Subcutaneous abdominal adipose tissue (tissue), 5 donors: ENCODE data around the gene GALNT9.
"Not testable (repeated sequence)": the region's sequence is repeated elsewhere in the genome, so short reads cannot be mapped to it uniquely, and the experiment has no call there.

Experiments used
- H3K27ac ChIP-seq: one replicate; pipeline ENCODE4 v1.7.0; 2013; ENCODE audit warnings: low read depth, mild to moderate bottlenecking, inconsistent platforms, low read length, moderate library complexity
- H3K27me3 ChIP-seq, 5 donors: one replicate each; pipeline ENCODE4 v1.7.0; 2013; ENCODE audit warnings: low read length in 5 of 5, inconsistent platforms in 1 of 5; ENCODE audit not compliant: control insufficient read depth in 5 of 5, insufficient read depth in 4 of 5
- H3K36me3 ChIP-seq, 5 donors: one replicate each; pipeline ENCODE4 v1.7.0; 2013; ENCODE audit warnings: low read length in 5 of 5; ENCODE audit not compliant: control insufficient read depth in 5 of 5, insufficient read depth in 5 of 5
- H3K4me1 ChIP-seq, 5 donors: one replicate each; pipeline ENCODE4 v1.7.0; 2013; ENCODE audit warnings: low read length in 5 of 5, mild to moderate bottlenecking in 3 of 5, moderate library complexity in 1 of 5; ENCODE audit not compliant: control insufficient read depth in 5 of 5, insufficient read depth in 5 of 5
- H3K4me3 ChIP-seq, 5 donors: one replicate each; pipeline ENCODE4 v1.7.0; 2013; ENCODE audit warnings: low read length in 5 of 5, low read depth in 1 of 5
- H3K9ac ChIP-seq, 5 donors: one replicate each; pipeline ENCODE4 v1.7.0; 2013; ENCODE audit warnings: low read length in 5 of 5, mild to moderate bottlenecking in 4 of 5, moderate library complexity in 3 of 5
- H3K9me3 ChIP-seq, 5 donors: one replicate each; pipeline ENCODE4 v1.7.0; 2013; ENCODE audit warnings: low read length in 5 of 5; ENCODE audit not compliant: control insufficient read depth in 5 of 5
- donor health status: healthy.
- donor health status: healthy.
- donor health status: healthy.
- donor health status: healthy.
- donor health status: healthy.

GALNT9 gene

DNA sequence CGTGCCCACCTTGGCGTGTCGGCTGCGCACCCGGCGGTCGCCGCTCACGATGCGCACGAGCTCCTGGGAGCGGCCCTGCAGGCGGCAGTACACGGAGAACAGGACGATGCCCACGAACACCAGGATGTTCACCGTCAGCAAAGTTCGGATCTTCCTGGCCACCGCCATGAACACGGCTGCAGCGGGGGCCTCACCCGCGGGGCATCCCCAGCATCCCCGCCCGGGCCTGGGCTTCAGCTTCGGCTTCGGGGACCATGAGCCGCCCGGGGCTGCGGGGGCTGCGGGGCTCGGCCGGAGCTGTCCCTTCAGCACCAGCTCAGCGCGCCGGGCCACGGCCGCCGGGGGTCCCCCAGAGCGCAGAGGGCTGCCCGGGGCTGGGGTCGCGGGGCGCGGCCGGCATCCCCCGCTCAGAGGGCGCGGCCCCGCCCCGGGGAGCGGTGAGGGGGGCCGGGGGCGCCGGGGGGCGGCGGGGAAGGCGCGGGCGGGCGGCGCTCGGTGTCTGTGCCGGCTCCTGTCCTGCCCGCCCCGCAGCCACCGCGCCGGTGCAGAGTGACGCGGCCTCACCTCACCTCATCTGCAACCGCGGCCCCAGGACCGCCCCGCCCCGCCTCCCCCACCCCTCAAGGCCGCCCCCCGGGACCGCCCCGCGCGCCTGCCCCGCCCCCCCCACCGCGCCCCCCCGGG lies at the start of gene GALNT9:
GALNT9 (minus strand) TSS at position 554 of the 684 bp plus-strand sequence; CDS start at position 168, 386 bp downstream.
- H3K4me1 ChIP-seq = peaks cover 0 to 13% (median 5%) of the 10 kb centered on the region in 5 donors
- H3K36me3 ChIP-seq = no peaks in the 10 kb centered on the region
- H3K9me3 ChIP-seq = peaks cover 0 to 4% (median 0%) of the 10 kb centered on the region in 5 donors
- no peak within 1 kb of the TSS for H3K4me3 ChIP-seq
- no peak within 1 kb of the TSS for H3K9ac ChIP-seq
- H3K27ac ChIP-seq = no peak within 1 kb of the TSS
- peaks cover 33 to 71% (median 64%) of the 10 kb centered on the region in 5 donors for H3K27me3 ChIP-seq

DNA sequence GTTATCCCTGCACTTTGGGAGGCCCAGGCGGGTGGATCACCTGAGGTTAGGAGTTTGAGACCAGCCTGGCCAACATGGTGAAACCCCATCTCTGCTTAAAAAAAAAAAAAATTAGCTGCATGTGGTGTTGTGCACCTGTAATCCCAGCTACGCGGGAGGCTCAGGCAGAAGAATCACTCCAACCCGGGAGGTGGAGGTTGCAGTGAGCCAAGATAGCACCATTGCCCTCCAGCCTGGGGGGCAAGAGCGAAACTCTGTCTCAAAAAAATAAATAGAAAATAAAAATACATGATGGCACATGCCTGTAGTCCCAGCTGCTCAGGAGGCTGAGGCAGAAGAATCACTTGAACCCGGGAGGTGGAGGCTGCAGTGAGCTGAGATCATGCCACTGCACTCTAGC lies 49.7 kb upstream of the GALNT9 start:
- H3K4me3 ChIP-seq, H3K4me1 ChIP-seq, H3K9me3 ChIP-seq, H3K9ac ChIP-seq, H3K27ac ChIP-seq, H3K36me3 ChIP-seq: not testable (repeated sequence)
- peaks cover 35 to 50% (median 44%) of the 10 kb centered on the region in 5 donors for H3K27me3 ChIP-seq

DNA sequence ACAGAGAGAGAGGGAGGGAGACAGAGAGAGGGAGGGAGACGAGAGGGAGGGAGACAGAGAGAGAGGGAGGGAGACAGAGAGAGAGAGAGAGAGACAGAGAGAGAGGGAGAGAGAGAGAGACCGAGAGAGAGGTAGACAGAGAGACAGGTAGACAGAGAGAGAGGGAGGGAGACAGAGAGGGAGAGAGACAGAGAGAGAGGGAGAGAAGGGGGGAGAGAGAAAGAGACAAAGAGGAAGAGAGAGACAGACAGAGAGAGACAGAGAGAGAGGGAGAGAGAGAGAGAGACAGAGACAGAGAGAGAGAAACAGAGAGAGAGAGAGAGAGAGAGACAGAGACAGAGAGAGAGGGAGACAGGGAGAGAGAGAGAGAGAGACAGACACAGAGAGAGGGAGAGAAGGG lies 47.8 kb upstream of the GALNT9 start:
- H3K27me3 ChIP-seq = peaks cover 39 to 57% (median 46%) of the 10 kb centered on the region in 5 donors
- no peak overlapping the region for H3K9ac ChIP-seq
- H3K27ac ChIP-seq = no peak overlapping the region
- no peaks in the 10 kb centered on the region for H3K36me3 ChIP-seq
- no peaks in the 10 kb centered on the region for H3K4me1 ChIP-seq
- H3K9me3 ChIP-seq = peaks cover 0 to 2% (median 0%) of the 10 kb centered on the region in 5 donors
- no peak overlapping the region for H3K4me3 ChIP-seq

DNA sequence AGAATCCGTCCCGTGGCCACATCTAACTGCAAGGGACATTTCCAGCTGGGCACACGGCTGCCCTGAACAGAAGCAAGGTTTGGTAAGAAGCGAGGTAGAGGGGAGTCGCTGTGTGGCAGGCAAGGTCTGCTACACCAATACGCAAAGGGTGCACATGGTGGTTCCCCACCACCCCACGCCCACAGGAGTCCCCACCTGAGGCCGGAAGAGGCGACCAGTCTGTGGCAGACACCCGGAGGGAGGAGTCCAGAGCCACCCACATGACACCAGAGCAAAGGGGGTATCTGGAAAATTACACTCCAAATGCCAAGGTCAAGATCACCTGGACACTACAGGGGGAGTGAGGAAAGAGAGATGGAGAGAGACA lies 47.1 kb upstream of the GALNT9 start:
- Histone ChIP-seq H3K27ac (no peak overlapping the region), H3K27me3 (peaks cover 33 to 51% (median 40%) of the 10 kb centered on the region in 5 donors), H3K36me3 (no peaks in the 10 kb centered on the region), H3K4me1 (no peaks in the 10 kb centered on the region), H3K9ac (no peak overlapping the region), H3K4me3 (no peak overlapping the region), H3K9me3 (peaks cover 0 to 3% (median 2%) of the 10 kb centered on the region in 5 donors)

DNA sequence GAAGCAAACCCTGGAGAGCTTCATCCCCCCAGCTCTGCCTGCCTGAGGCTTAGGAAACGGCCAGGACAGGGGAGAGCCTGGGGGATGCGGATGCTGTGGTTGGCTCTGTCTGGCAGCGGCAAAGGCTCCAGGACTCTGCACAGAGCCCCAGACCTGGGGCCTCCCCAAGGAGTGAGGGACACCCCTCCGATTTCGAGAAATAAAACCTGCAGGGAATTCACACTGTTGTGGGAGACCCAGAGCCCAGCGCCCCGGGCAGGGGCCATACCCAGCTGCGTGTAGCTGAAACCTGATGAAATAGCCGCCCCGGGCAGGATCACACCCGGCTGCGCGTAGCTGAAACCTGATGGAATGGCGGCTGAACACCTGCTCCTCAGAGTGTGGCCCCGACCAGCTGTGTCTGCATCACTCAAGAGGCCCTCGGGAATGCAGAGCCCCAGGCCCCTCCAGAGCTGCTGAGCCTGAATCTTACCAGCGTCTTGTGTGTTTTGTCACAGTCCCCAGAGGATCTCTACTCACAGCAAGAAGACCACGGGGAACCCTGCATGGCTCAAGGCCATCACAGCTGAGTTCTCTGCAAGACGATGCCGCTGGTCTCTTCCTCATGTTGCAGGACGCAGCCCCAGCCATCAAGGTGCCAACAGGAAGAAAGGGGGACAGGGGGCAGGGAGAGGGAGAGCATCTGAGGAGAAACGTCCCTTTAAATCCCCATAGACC lies 46.5 kb upstream of the GALNT9 start:
- Histone ChIP-seq H3K4me3 (no peak overlapping the region), H3K4me1 (no peaks in the 10 kb centered on the region), H3K9me3 (peaks cover 0 to 8% (median 2%) of the 10 kb centered on the region in 5 donors), H3K9ac (no peak overlapping the region), H3K27ac (no peak overlapping the region), H3K27me3 (peaks cover 34 to 51% (median 40%) of the 10 kb centered on the region in 5 donors), H3K36me3 (no peaks in the 10 kb centered on the region)

DNA sequence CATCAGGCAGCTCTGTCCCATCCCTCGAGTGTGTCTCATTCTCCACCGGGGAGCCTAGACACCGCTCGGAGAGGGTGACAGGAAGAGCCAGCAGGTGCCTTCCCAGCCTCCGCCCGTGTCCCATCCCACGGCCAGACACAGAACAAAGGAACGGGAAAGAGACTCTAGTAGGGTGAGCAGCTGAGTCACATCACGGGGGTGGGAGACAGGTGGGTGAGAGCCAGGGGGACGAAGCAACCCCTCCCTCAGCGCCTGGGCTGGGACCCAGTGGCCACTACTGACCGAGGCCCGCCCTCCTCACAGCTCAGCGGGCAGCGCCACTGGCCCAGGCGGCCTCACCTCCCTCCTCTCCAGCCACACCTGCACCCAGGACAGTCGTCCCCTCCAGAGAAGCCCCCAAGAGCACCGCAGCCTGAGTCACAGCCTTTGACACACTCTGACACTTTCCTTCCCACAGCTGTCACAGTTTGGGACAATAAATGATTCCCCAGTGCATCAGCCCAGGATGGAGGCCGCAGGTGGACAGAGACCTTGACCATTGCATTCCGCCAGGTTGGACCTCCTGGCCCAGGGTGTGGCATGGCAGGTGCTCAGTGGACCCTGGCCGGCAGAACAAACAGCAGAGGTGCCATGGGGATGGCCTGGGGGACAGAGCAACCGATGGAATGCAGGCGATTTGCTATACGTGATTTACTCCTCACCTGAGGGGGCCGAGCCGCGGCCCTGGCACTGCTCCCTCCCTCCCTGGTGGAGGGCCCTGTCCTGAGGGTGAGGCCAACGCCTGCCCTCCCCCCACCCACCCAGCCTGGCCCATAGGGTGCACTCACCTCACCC lies 45.4 kb upstream of the GALNT9 start:
- H3K27ac ChIP-seq = no peak overlapping the region
- H3K9ac ChIP-seq = no peak overlapping the region
- peaks cover 37 to 49% (median 42%) of the 10 kb centered on the region in 5 donors for H3K27me3 ChIP-seq
- H3K4me1 ChIP-seq = no peaks in the 10 kb centered on the region
- H3K36me3 ChIP-seq = no peaks in the 10 kb centered on the region
- H3K9me3 ChIP-seq = peaks cover 0 to 10% (median 2%) of the 10 kb centered on the region in 5 donors
- no peak overlapping the region for H3K4me3 ChIP-seq

DNA sequence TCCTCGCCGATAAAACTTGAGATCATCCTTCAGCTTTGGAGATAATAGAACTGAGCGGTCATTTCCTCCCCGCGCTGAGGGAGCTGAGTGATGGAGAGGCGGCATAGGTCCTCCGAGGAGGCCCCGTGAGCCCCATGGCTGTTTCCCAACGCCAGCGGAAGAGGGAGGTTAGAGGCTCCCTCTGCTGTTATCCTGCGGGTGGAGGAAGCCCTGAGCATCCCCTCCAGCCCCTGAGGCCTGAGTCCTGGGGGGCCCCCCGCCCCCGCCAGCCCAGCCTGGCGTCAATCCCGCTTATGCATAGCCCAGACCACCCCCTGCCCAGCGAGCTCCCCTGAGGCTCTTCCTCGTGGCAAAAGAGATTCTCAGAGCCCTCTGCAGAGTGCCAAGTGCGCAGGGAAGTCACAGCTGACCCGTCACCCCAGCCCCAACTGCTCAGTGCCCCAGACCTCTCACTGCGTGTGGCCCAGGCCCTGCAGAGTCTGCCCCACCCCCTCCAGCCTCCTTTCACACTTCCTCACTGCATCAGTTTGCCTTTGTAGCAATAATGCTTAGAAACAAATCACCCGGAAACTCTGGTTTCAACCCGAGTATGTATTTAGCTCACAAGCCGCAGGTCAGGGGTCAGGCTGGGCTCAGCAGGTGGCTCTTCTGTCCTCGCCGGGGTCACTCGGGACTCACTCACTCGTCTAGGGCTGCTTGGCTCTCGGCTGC lies 44.7 kb upstream of the GALNT9 start:
- Histone ChIP-seq H3K4me3 (no peak overlapping the region), H3K36me3 (no peaks in the 10 kb centered on the region), H3K27ac (no peak overlapping the region), H3K27me3 (peaks cover 35 to 50% (median 40%) of the 10 kb centered on the region in 5 donors), H3K4me1 (no peaks in the 10 kb centered on the region), H3K9me3 (peaks cover 0 to 10% (median 2%) of the 10 kb centered on the region in 5 donors), H3K9ac (no peak overlapping the region)

DNA sequence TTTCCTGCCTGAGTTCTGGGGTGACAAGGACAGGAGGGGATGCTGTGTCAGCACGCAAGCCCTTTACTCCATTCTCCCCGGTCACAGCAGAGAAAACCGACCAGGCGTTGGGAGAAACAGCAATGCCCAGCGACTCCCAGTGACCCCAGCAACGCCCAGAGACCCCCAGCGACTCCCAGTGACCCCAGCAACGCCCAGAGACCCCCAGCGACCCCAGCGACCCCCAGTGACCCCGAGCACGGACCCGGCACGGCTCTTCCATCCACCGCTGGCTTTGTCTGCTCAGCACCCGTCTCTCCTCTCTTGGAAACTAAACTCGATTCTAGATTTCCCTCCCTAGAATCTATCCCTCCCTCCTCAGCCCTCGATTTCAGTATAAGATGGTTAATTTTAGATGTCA lies 38.5 kb upstream of the GALNT9 start:
- Histone ChIP-seq H3K27me3 (peaks cover 9 to 30% (median 15%) of the 10 kb centered on the region in 5 donors), H3K27ac (no peak overlapping the region), H3K9ac (no peak overlapping the region), H3K4me3 (no peak overlapping the region), H3K4me1 (no peaks in the 10 kb centered on the region), H3K9me3 (peaks cover 0 to 19% (median 6%) of the 10 kb centered on the region in 5 donors), H3K36me3 (no peaks in the 10 kb centered on the region)

DNA sequence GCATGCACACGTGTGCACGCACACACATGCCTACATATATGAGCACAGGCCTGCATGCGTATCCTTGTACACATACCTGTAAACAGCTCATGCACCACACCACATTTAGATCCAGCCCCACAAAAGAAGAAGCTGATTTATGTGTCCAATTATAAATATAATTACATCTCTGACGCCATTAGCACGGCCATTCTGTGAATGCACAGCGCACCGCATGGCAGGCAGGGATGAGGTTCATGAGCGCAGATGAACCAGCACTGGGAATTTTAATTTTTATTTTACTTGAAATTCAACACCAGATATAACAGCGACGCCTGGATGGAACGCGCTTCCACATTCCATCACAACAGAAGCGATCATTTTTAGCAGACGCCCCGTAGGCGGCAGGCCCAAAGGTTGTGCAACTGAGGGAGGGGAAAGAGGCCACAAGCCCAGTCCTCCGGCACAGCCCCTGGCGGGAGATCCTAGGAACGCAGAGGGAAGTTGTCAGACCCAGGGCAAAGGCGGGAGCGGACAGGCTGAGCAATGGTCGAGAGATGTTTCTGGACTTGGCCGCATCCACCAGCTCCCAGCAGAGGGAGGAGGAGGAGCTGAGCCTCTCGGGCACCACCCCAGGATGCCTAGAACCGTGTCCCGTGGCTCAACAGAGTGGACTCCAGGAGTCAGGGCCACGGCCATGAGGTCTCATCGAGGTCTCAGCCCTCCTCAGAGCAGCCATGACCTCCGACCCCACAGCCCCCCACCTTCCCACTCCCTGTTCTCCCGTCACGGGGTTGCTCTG lies 37.9 kb upstream of the GALNT9 start:
- H3K27ac ChIP-seq = no peak overlapping the region
- no peaks in the 10 kb centered on the region for H3K36me3 ChIP-seq
- no peak overlapping the region for H3K4me3 ChIP-seq
- peaks cover 0 to 19% (median 6%) of the 10 kb centered on the region in 5 donors for H3K9me3 ChIP-seq
- H3K9ac ChIP-seq = no peak overlapping the region
- H3K27me3 ChIP-seq = peaks cover 9 to 30% (median 15%) of the 10 kb centered on the region in 5 donors
- no peaks in the 10 kb centered on the region for H3K4me1 ChIP-seq
